ENCODE data around the gene ETS1. TPM values are rescaled to one million over a fixed set of nuclear protein-coding genes. Genes with fewer than 3 reads are reported as not detected.

ETS1 gene
- total and polyA plus RNA-seq, 2 experiments from 2014 or later = 25.6 to 52.6 TPM

DNA sequence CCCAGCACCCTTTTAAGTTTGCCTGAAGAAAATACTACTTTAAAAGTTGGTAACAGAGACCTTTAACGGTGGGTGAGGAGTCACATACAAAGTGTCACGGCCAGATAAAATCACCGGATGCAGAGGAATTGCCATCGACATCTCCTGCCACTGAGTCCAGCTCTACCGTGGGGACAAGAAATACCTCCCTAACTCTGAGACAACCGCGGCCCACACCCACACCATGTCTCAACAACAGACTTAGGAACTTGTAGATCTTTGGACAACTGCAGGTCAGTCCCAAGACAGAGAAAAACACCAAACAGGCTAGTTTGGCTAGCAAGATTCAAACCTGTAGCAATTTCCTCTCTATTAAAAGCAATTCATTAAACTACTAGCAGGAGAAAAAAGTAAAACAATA lies 669 bp downstream of the ETS1 start:
- TF ChIP-seq EZH2phosphoT487 (IDR thresholded peaks at IDR 0.05; ENCODE audit: unreplicated experiment) (no peak), JUNB (IDR thresholded peaks at IDR 0.05; ENCODE audit: unreplicated experiment) (no peak), ZNF331 (CRISPR knock-in tag; IDR thresholded peaks at IDR 0.05; ENCODE audit: low read depth) (no peak), CTCF (conservative IDR thresholded peaks at IDR 0.05; ENCODE audit: low read depth in 2 of 2) (no peak), ZNF114 (CRISPR knock-in tag; IDR thresholded peaks at IDR 0.05) (no peak), STAT1 (IDR thresholded peaks at IDR 0.05; ENCODE audit: unreplicated experiment) (no peak), EZH2 (IDR thresholded peaks at IDR 0.05; ENCODE audit: low read depth, unreplicated experiment) (no peak), POLR2AphosphoS5 (IDR thresholded peaks at IDR 0.05; ENCODE audit: low read depth) (no peak), NANOG (IDR thresholded peaks at IDR 0.05; ENCODE audit: borderline replicate concordance) (no peak), CREB1 (CRISPR knock-in tag; IDR thresholded peaks at IDR 0.05; ENCODE audit: low read depth) (no peak)
- TF ChIP-seq, protein P1, sequence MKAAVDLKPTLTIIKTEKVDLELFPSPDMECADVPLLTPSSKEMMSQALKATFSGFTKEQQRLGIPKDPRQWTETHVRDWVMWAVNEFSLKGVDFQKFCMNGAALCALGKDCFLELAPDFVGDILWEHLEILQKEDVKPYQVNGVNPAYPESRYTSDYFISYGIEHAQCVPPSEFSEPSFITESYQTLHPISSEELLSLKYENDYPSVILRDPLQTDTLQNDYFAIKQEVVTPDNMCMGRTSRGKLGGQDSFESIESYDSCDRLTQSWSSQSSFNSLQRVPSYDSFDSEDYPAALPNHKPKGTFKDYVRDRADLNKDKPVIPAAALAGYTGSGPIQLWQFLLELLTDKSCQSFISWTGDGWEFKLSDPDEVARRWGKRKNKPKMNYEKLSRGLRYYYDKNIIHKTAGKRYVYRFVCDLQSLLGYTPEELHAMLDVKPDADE (IDR thresholded peaks at IDR 0.05) = no peak
- TF ChIP-seq, protein P2, sequence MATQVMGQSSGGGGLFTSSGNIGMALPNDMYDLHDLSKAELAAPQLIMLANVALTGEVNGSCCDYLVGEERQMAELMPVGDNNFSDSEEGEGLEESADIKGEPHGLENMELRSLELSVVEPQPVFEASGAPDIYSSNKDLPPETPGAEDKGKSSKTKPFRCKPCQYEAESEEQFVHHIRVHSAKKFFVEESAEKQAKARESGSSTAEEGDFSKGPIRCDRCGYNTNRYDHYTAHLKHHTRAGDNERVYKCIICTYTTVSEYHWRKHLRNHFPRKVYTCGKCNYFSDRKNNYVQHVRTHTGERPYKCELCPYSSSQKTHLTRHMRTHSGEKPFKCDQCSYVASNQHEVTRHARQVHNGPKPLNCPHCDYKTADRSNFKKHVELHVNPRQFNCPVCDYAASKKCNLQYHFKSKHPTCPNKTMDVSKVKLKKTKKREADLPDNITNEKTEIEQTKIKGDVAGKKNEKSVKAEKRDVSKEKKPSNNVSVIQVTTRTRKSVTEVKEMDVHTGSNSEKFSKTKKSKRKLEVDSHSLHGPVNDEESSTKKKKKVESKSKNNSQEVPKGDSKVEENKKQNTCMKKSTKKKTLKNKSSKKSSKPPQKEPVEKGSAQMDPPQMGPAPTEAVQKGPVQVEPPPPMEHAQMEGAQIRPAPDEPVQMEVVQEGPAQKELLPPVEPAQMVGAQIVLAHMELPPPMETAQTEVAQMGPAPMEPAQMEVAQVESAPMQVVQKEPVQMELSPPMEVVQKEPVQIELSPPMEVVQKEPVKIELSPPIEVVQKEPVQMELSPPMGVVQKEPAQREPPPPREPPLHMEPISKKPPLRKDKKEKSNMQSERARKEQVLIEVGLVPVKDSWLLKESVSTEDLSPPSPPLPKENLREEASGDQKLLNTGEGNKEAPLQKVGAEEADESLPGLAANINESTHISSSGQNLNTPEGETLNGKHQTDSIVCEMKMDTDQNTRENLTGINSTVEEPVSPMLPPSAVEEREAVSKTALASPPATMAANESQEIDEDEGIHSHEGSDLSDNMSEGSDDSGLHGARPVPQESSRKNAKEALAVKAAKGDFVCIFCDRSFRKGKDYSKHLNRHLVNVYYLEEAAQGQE (IDR thresholded peaks at IDR 0.05; ENCODE audit: unreplicated experiment) = no peak
- TF ChIP-seq, protein P3, sequence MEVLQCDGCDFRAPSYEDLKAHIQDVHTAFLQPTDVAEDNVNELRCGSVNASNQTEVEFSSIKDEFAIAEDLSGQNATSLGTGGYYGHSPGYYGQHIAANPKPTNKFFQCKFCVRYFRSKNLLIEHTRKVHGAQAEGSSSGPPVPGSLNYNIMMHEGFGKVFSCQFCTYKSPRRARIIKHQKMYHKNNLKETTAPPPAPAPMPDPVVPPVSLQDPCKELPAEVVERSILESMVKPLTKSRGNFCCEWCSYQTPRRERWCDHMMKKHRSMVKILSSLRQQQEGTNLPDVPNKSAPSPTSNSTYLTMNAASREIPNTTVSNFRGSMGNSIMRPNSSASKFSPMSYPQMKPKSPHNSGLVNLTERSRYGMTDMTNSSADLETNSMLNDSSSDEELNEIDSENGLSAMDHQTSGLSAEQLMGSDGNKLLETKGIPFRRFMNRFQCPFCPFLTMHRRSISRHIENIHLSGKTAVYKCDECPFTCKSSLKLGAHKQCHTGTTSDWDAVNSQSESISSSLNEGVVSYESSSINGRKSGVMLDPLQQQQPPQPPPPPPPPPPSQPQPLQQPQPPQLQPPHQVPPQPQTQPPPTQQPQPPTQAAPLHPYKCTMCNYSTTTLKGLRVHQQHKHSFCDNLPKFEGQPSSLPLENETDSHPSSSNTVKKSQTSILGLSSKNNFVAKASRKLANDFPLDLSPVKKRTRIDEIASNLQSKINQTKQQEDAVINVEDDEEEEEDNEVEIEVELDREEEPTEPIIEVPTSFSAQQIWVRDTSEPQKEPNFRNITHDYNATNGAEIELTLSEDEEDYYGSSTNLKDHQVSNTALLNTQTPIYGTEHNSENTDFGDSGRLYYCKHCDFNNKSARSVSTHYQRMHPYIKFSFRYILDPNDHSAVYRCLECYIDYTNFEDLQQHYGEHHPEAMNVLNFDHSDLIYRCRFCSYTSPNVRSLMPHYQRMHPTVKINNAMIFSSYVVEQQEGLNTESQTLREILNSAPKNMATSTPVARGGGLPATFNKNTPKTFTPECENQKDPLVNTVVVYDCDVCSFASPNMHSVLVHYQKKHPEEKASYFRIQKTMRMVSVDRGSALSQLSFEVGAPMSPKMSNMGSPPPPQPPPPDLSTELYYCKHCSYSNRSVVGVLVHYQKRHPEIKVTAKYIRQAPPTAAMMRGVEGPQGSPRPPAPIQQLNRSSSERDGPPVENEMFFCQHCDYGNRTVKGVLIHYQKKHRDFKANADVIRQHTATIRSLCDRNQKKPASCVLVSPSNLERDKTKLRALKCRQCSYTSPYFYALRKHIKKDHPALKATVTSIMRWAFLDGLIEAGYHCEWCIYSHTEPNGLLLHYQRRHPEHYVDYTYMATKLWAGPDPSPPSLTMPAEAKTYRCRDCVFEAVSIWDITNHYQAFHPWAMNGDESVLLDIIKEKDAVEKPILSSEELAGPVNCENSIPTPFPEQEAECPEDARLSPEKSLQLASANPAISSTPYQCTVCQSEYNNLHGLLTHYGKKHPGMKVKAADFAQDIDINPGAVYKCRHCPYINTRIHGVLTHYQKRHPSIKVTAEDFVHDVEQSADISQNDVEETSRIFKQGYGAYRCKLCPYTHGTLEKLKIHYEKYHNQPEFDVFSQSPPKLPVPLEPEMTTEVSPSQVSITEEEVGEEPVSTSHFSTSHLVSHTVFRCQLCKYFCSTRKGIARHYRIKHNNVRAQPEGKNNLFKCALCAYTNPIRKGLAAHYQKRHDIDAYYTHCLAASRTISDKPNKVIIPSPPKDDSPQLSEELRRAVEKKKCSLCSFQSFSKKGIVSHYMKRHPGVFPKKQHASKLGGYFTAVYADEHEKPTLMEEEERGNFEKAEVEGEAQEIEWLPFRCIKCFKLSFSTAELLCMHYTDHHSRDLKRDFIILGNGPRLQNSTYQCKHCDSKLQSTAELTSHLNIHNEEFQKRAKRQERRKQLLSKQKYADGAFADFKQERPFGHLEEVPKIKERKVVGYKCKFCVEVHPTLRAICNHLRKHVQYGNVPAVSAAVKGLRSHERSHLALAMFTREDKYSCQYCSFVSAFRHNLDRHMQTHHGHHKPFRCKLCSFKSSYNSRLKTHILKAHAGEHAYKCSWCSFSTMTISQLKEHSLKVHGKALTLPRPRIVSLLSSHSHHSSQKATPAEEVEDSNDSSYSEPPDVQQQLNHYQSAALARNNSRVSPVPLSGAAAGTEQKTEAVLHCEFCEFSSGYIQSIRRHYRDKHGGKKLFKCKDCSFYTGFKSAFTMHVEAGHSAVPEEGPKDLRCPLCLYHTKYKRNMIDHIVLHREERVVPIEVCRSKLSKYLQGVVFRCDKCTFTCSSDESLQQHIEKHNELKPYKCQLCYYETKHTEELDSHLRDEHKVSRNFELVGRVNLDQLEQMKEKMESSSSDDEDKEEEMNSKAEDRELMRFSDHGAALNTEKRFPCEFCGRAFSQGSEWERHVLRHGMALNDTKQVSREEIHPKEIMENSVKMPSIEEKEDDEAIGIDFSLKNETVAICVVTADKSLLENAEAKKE (CRISPR knock-in tag; IDR thresholded peaks at IDR 0.05) = no peak
- Histone ChIP-seq H4K20me1 (replicated peaks; ENCODE audit: insufficient read depth) (no peaks in the 10 kb centered on the region), H3K4me1 (ENCODE audit: insufficient read depth) (peaks cover 38% of the 10 kb centered on the region), H3K4me3 (peak overlapping the region; percentile 71), H3K79me2 (replicated peaks; ENCODE audit: insufficient read depth) (peaks cover 44% of the 10 kb centered on the region), H3K27ac (ENCODE audit: low read depth) (no peak overlapping the region), H3K36me3 (ENCODE audit: insufficient read depth) (no peaks in the 10 kb centered on the region; the same call in 1 of the 2 replicates), H3K4me2 (peak overlapping the region; percentile 87), H3K27me3 (ENCODE audit: insufficient read depth) (no peaks in the 10 kb centered on the region), H3K9me2 (ENCODE audit: insufficient read depth) (no peaks in the 10 kb centered on the region), H2AFZ (no peak overlapping the region), H3F3A (replicated peaks; ENCODE audit: low read depth) (no peaks in the 10 kb centered on the region)
- ATAC-seq = no peak; the same call in 2 of the 3 replicates
- no peak for DNase-seq (ENCODE audit: low spot score)
- H3K27me3 Mint-ChIP-seq (ENCODE audit: insufficient read depth, low read depth, poor library complexity) = peaks cover 3% of the 10 kb centered on the region
- peak overlapping the region; percentile 75 for H3K4me3 Mint-ChIP-seq
- peaks cover 61% of the 10 kb centered on the region for H3K4me1 Mint-ChIP-seq
- peaks cover 5% of the 10 kb centered on the region; the same call in 2 of the 3 replicates for H3K36me3 Mint-ChIP-seq (ENCODE audit: low read depth)
- H3K9me3 Mint-ChIP-seq = no peaks in the 10 kb centered on the region
- H3K27ac Mint-ChIP-seq = no peak overlapping the region
